ENCODE data around the gene PACSIN1.

GRCh38 chr6:34544052-34544604 is 78.3 kb downstream of the PACSIN1 start:
- TF ChIP-seq CTCF (IDR thresholded peaks at IDR 0.05) (no peak), POLR2A (IDR thresholded peaks at IDR 0.05) (no peak)
